GM19397 (cell line): ENCODE measurements around the gene PCED1A.
"Not testable (repeated sequence)": the region's sequence is repeated elsewhere in the genome, so short reads cannot be mapped to it uniquely, and the experiment has no call there.

Experiments
- ATAC-seq: cut with Tn5 transposase; IDR thresholded peaks from one replicate; pipeline ENCODE4 v1.9.1; 2021; ENCODE audit warnings: mild to moderate bottlenecking, moderate library complexity; ENCODE audit not compliant: unreplicated experiment

The PCED1A gene

GRCh38 chr20:2834401-2835110 is 5.9 kb downstream of the PCED1A start:
- no peak for ATAC-seq

GRCh38 chr20:2833761-2834160 is 6.7 kb downstream of the PCED1A start:
- no peak for ATAC-seq

- not testable (repeated sequence) for ATAC-seq
Observed at GRCh38 chr20:2831206-2831605, 9.2 kb downstream of the PCED1A start.

- ATAC-seq: no peak
Observed at GRCh38 chr20:2829376-2829775, 11.1 kb downstream of the PCED1A start.

GRCh38 chr20:2826655-2827054 is 13.8 kb downstream of the PCED1A start:
- no peak for ATAC-seq

GRCh38 chr20:2825761-2826160 is 14.7 kb downstream of the PCED1A start:
- no peak for ATAC-seq

- ATAC-seq: no peak
Observed at GRCh38 chr20:2822073-2822472, 18.4 kb downstream of the PCED1A start.

- ATAC-seq: no peak
Observed at GRCh38 chr20:2820896-2821869, 19.3 kb downstream of the PCED1A start.

GRCh38 chr20:2820084-2820895 is 20.2 kb downstream of the PCED1A start:
- no peak for ATAC-seq

GRCh38 chr20:2817891-2818595 is 22.4 kb downstream of the PCED1A start:
- ATAC-seq: no peak

- no peak for ATAC-seq
Observed at GRCh38 chr20:2817341-2817726, 23.1 kb downstream of the PCED1A start.

GRCh38 chr20:2816583-2817340 is 23.7 kb downstream of the PCED1A start:
- no peak for ATAC-seq

- no peak for ATAC-seq
Observed at GRCh38 chr20:2816030-2816582, 24.3 kb downstream of the PCED1A start, which contains the start of gene TMEM239. TSS of gene TMEM239 (plus strand) at chr20:2816364. CDS start at chr20:2816555, 191 bp downstream.

- ATAC-seq: no peak
Observed at GRCh38 chr20:2815242-2815900, 25.1 kb downstream of the PCED1A start.

GRCh38 chr20:2814587-2815051 is 25.8 kb downstream of the PCED1A start, which contains the start of gene C20orf141:
TSS of gene C20orf141 (plus strand) at chr20:2814987. CDS start at chr20:2815185, 198 bp downstream.
- no peak for ATAC-seq

GRCh38 chr20:2814076-2814475 is 26.4 kb downstream of the PCED1A start:
- no peak for ATAC-seq

GRCh38 chr20:2812189-2812588 is 28.3 kb downstream of the PCED1A start:
- no peak for ATAC-seq

GRCh38 chr20:2809690-2810089 is 30.8 kb downstream of the PCED1A start:
- ATAC-seq: no peak

- not testable (repeated sequence) for ATAC-seq
Observed at GRCh38 chr20:2807929-2808328, 32.5 kb downstream of the PCED1A start.
